Caki2 (cell line): ENCODE measurements around the gene KDM1A. TPM values are rescaled to one million over a fixed set of nuclear protein-coding genes. Genes with fewer than 3 reads are reported as not detected.
A peak's percentile ranks its signal among the peaks of the same experiment; 100 is the strongest.
"Not testable (repeated sequence)": the region's sequence is repeated elsewhere in the genome, so short reads cannot be mapped to it uniquely, and the experiment has no call there.

ENCODE experiments used
- DNase-seq: peaks from one replicate; pipeline ENCODE4 v3.0.0-alpha.2; 2015; ENCODE audit warnings: low read depth
- in situ Hi-C: cut with HindIII; loops from 2 replicates; pipeline ENCODE4 v1.10.0; 2016; ENCODE audit warnings: low sequenced_read_pairs, low pct_unique_long_range_greater_than_20kb, mixed read lengths
- total RNA-seq: library from RNA; depleted of rRNA; stranded (reverse); fragments of >200 nt; shearing (Covaris generic); gene quantifications from 2 replicates; pipeline ENCODE4 v1.2.3, GENCODE V29; 2014; ENCODE audit warnings: low replicate concordance; rRNA removed

KDM1A gene
- total RNA-seq = 133 and 135 TPM in 2 replicates

- in situ Hi-C loops = no loop called here
These were observed at the start of gene KDM1A for GRCh38 chr1:23019094-23019862. Gene KDM1A, plus strand, starts transcription at chr1:23019468. Its CDS starts 129 bp downstream, at chr1:23019597.

GRCh38 chr1:22970096-22970495 is 49.2 kb upstream of the KDM1A start:
- in situ Hi-C loops = no loop called here
- no peak for DNase-seq

More at GRCh38 chr1:23019094-23019862, at the start of gene KDM1A:
- DNase-seq = peak; percentile 96

GRCh38 chr1:22971161-22971560 is 48.1 kb upstream of the KDM1A start:
- in situ Hi-C loops = no loop called here
- no peak for DNase-seq

- in situ Hi-C loops = no loop called here
- no peak for DNase-seq
These were observed 47.5 kb upstream of the KDM1A start for GRCh38 chr1:22971611-22972405.

- in situ Hi-C loops = no loop called here
- DNase-seq = no peak
These were observed 46.5 kb upstream of the KDM1A start, which contains the start of gene LACTBL1 for GRCh38 chr1:22972760-22973159. Gene LACTBL1, minus strand, starts transcription at chr1:22972866. Its CDS starts 550 bp downstream, at chr1:22972316.

GRCh38 chr1:22975694-22976093 is 43.6 kb upstream of the KDM1A start:
- in situ Hi-C loops = no loop called here
- no peak for DNase-seq

GRCh38 chr1:22976127-22976460 is 43.2 kb upstream of the KDM1A start:
- in situ Hi-C loops = no loop called here

GRCh38 chr1:22976461-22977243 is 42.6 kb upstream of the KDM1A start:
- in situ Hi-C loops = no loop called here
- peak; percentile 80 for DNase-seq

More at GRCh38 chr1:22976127-22976460, 43.2 kb upstream of the KDM1A start:
- no peak for DNase-seq

- in situ Hi-C loops = no loop called here
- DNase-seq = no peak
These were observed 41.0 kb upstream of the KDM1A start for GRCh38 chr1:22978299-22978698.

- DNase-seq, in situ Hi-C loops: not testable (repeated sequence)
These were observed 38.8 kb upstream of the KDM1A start for GRCh38 chr1:22980471-22980790.

- DNase-seq = no peak
- in situ Hi-C loops = no loop called here
These were observed 35.3 kb upstream of the KDM1A start for GRCh38 chr1:22983944-22984343.

GRCh38 chr1:22992384-22992783 is 26.9 kb upstream of the KDM1A start:
- DNase-seq, in situ Hi-C loops: not testable (repeated sequence)

- in situ Hi-C loops, DNase-seq: not testable (repeated sequence)
These were observed 26.0 kb upstream of the KDM1A start for GRCh38 chr1:22993220-22993795.

GRCh38 chr1:22995774-22996173 is 23.5 kb upstream of the KDM1A start:
- DNase-seq = no peak
- in situ Hi-C loops = no loop called here

GRCh38 chr1:22997528-22997927 is 21.7 kb upstream of the KDM1A start:
- DNase-seq, in situ Hi-C loops: not testable (repeated sequence)

- in situ Hi-C loops, DNase-seq: not testable (repeated sequence)
These were observed 19.1 kb upstream of the KDM1A start for GRCh38 chr1:23000133-23000532.

GRCh38 chr1:23002218-23002617 is 17.1 kb upstream of the KDM1A start:
- DNase-seq, in situ Hi-C loops: not testable (repeated sequence)

GRCh38 chr1:23004112-23004511 is 15.2 kb upstream of the KDM1A start:
- in situ Hi-C loops = no loop called here
- DNase-seq = no peak
